ENCODE measurements around the gene MBTD1. TPM values are rescaled to one million over a fixed set of nuclear protein-coding genes. Genes with fewer than 3 reads are reported as not detected.

MBTD1 gene
- total RNA-seq, 1 experiment from 2014 or later: 18.7 TPM

GRCh38 chr17:51238255-51238887 lies 21.5 kb downstream of the MBTD1 start:
- CTCF ChIA-PET: no interaction called here
- H3K27me3 ChIP-seq (replicated peaks; ENCODE audit: insufficient read depth, low read depth, low read length, poor library complexity): no peaks in the 10 kb centered on the region

GRCh38 chr17:51234162-51234561 lies 25.7 kb downstream of the MBTD1 start:
- Histone ChIP-seq H3K9me3 (ENCODE audit: low read depth, low read length, poor library complexity, severe bottlenecking) (no peaks in the 10 kb centered on the region), H3K4me3 (ENCODE audit: low read depth, low read length, poor library complexity, severe bottlenecking) (no peak overlapping the region), H3K4me1 (ENCODE audit: insufficient read depth, low read length, poor library complexity, severe bottlenecking) (no peaks in the 10 kb centered on the region), H3K27me3 (replicated peaks; ENCODE audit: insufficient read depth, low read depth, low read length, poor library complexity) (no peaks in the 10 kb centered on the region), H3K36me3 (ENCODE audit: insufficient read depth, low read length, poor library complexity, severe bottlenecking) (no peaks in the 10 kb centered on the region), H3K27ac (ENCODE audit: low read depth, low read length, poor library complexity, severe bottlenecking) (no peak overlapping the region)
- POLR2A ChIA-PET (ENCODE audit: low non-redundant PET): no interaction called here
- DNase-seq (ENCODE audit: low spot score): no peak
- BruUV-seq (replicated peaks): no TSS peak
- CTCF ChIA-PET: no interaction called here
- intact Hi-C loops (cut with micrococcal nuclease; ENCODE audit: unreplicated experiment): no loop called here
- TF ChIP-seq EZH2 (IDR thresholded peaks at IDR 0.05; ENCODE audit: borderline replicate concordance, low read depth, low read length, poor library complexity, severe bottlenecking): no peak
- no peak for TF ChIP-seq CTCF (conservative IDR thresholded peaks at IDR 0.05; ENCODE audit: low read depth, low read length)

More at GRCh38 chr17:51238255-51238887, 21.5 kb downstream of the MBTD1 start:
- Histone ChIP-seq H3K4me1 (ENCODE audit: insufficient read depth, low read length, poor library complexity, severe bottlenecking) (no peaks in the 10 kb centered on the region), H3K27ac (ENCODE audit: low read depth, low read length, poor library complexity, severe bottlenecking) (no peak overlapping the region), H3K9me3 (ENCODE audit: low read depth, low read length, poor library complexity, severe bottlenecking) (no peaks in the 10 kb centered on the region), H3K4me3 (ENCODE audit: low read depth, low read length, poor library complexity, severe bottlenecking) (no peak overlapping the region), H3K36me3 (ENCODE audit: insufficient read depth, low read length, poor library complexity, severe bottlenecking) (no peaks in the 10 kb centered on the region)
- POLR2A ChIA-PET (ENCODE audit: low non-redundant PET): no interaction called here
- no TSS peak for BruUV-seq (replicated peaks)
- no peak for TF ChIP-seq EZH2 (IDR thresholded peaks at IDR 0.05; ENCODE audit: borderline replicate concordance, low read depth, low read length, poor library complexity, severe bottlenecking)
- no peak for TF ChIP-seq CTCF (conservative IDR thresholded peaks at IDR 0.05; ENCODE audit: low read depth, low read length)
- intact Hi-C loops (cut with micrococcal nuclease; ENCODE audit: unreplicated experiment): no loop called here
- no peak for DNase-seq (ENCODE audit: low spot score)

GRCh38 chr17:51231999-51232398 lies 27.9 kb downstream of the MBTD1 start:
- DNase-seq (ENCODE audit: low spot score): no peak
- no TSS peak for BruUV-seq (replicated peaks)
- H3K9me3 ChIP-seq (ENCODE audit: low read depth, low read length, poor library complexity, severe bottlenecking): no peaks in the 10 kb centered on the region
- no peak overlapping the region for H3K4me3 ChIP-seq (ENCODE audit: low read depth, low read length, poor library complexity, severe bottlenecking)
- no peak for TF ChIP-seq CTCF (conservative IDR thresholded peaks at IDR 0.05; ENCODE audit: low read depth, low read length)
- no peak for TF ChIP-seq EZH2 (IDR thresholded peaks at IDR 0.05; ENCODE audit: borderline replicate concordance, low read depth, low read length, poor library complexity, severe bottlenecking)
- H3K27me3 ChIP-seq (replicated peaks; ENCODE audit: insufficient read depth, low read depth, low read length, poor library complexity): no peaks in the 10 kb centered on the region
- intact Hi-C loops (cut with micrococcal nuclease; ENCODE audit: unreplicated experiment): no loop called here
- no peak overlapping the region for H3K27ac ChIP-seq (ENCODE audit: low read depth, low read length, poor library complexity, severe bottlenecking)
- no peaks in the 10 kb centered on the region for H3K36me3 ChIP-seq (ENCODE audit: insufficient read depth, low read length, poor library complexity, severe bottlenecking)
- ChIA-PET POLR2A (ENCODE audit: low non-redundant PET) (no interaction called here), CTCF (no interaction called here)
- H3K4me1 ChIP-seq (ENCODE audit: insufficient read depth, low read length, poor library complexity, severe bottlenecking): no peaks in the 10 kb centered on the region
